GM12872 (cell line): ENCODE data around the gene KRTAP4-8.
"Not testable (repeated sequence)": the region's sequence is repeated elsewhere in the genome, so short reads cannot be mapped to it uniquely, and the experiment has no call there.

Source experiments
- TF ChIP-seq, protein P1 (sequence below): IDR thresholded peaks from 3 replicates; pipeline ENCODE4 v1.5.1; 2011; ENCODE audit warnings: low read depth, mild to moderate bottlenecking, low read length, moderate library complexity; ENCODE audit not compliant: insufficient read depth

The KRTAP4-8 gene

GRCh38 chr17:41057547-41057946 is 40.4 kb downstream of the KRTAP4-8 start:
- TF ChIP-seq, protein P1, sequence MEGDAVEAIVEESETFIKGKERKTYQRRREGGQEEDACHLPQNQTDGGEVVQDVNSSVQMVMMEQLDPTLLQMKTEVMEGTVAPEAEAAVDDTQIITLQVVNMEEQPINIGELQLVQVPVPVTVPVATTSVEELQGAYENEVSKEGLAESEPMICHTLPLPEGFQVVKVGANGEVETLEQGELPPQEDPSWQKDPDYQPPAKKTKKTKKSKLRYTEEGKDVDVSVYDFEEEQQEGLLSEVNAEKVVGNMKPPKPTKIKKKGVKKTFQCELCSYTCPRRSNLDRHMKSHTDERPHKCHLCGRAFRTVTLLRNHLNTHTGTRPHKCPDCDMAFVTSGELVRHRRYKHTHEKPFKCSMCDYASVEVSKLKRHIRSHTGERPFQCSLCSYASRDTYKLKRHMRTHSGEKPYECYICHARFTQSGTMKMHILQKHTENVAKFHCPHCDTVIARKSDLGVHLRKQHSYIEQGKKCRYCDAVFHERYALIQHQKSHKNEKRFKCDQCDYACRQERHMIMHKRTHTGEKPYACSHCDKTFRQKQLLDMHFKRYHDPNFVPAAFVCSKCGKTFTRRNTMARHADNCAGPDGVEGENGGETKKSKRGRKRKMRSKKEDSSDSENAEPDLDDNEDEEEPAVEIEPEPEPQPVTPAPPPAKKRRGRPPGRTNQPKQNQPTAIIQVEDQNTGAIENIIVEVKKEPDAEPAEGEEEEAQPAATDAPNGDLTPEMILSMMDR = no peak

- TF ChIP-seq, protein P1 = not testable (repeated sequence)
Observed at GRCh38 chr17:41055130-41055529, 42.8 kb downstream of the KRTAP4-8 start, which contains the start of gene KRTAP2-2. TSS of gene KRTAP2-2 (minus strand) at chr17:41055230. CDS start at chr17:41055211, 19 bp downstream.

- TF ChIP-seq, protein P1 = no peak
Observed at GRCh38 chr17:41054025-41054424, 43.9 kb downstream of the KRTAP4-8 start.

- TF ChIP-seq, protein P1 = no peak
Observed at GRCh38 chr17:41052566-41052965, 45.4 kb downstream of the KRTAP4-8 start.

DNA sequence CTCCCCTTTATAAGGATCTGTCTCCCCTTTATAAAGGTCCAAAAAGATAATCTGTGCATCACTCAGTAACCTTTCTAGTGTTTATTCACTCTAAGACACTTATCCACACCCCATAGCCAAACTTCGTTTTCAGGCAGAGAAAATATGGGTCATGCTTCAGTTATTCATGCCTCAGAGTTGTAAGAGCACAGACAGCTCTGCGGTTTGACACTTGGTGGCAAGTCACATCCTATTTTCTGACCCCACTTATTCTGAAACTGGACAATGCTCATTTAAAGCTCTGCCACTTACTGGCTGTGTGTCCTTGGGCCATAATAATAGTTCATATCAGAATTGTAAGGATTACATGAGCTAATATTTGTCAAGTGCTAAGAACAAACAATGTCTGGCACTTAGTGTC is 48.8 kb downstream of the KRTAP4-8 start:
- TF ChIP-seq, protein P1 = no peak

DNA sequence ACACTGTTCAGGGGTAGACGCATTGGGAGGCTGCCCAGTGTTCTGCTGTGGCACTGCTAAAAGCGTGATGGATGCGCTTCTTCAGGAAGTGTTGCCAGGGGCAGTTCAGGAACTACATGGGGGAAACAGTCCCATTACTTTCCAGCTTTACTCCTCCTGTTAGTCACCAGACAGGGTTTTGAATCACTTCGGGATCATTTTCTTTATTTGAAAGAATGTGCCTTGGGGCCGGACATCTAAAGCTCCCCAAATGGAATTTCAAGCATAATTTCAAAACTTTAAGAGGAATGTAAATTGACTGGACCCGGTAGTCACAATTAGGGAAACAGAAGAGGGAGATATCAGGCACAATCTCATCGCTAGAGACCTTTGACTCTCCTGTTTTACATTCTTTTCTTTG is 49.5 kb downstream of the KRTAP4-8 start:
- TF ChIP-seq, protein P1 = no peak
